Prostate gland (tissue), 2 donors: ENCODE data around the gene CPSF6. TPM values are rescaled to one million over a fixed set of nuclear protein-coding genes. Genes with fewer than 3 reads are reported as not detected.

Source experiments
- DNase-seq: peaks from one replicate; pipeline ENCODE4 v3.0.0-alpha.2; 2019; ENCODE audit warnings: low spot score
- H3K27ac ChIP-seq, 2 donors: fragments of 200-600 bp; sonication (generic); 2 replicates each; pipeline ENCODE4 v1.5.1; 2017 to 2019
- H3K27me3 ChIP-seq: fragments of 200-600 bp; sonication (generic); replicated peaks from 2 replicates; pipeline ENCODE4 v1.5.1; 2019; ENCODE audit not compliant: insufficient read depth
- H3K36me3 ChIP-seq, 2 donors: fragments of 200-600 bp; sonication (generic); 1 replicate in 1 of 2; 2 replicates in 1 of 2; pipeline versions ENCODE4 v1.5.1 to v1.8.1; 2017 to 2019
- H3K4me1 ChIP-seq: fragments of 200-600 bp; sonication (generic); replicated peaks from 2 replicates; pipeline ENCODE4 v1.5.1; 2019
- H3K4me3 ChIP-seq, 2 donors: fragments of 200-600 bp; sonication (generic); 2 replicates each; pipeline ENCODE4 v1.5.1; 2017 to 2019
- H3K9me3 ChIP-seq: fragments of 200-600 bp; sonication (generic); 2 replicates; pipeline ENCODE4 v1.5.1; 2017
- CTCF ChIP-seq, 4 experiments: fragments of 200-600 bp in 2 of 4; fragments of 450-650 bp in 2 of 4; sonication (generic) in 2 of 4; IDR thresholded peaks; 1 replicate in 3 of 4; 2 replicates in 1 of 4; pipeline ENCODE4 v1.5.1; 2016 to 2019; ENCODE audit warnings: antibody characterized with exemption in 4 of 4, mild to moderate bottlenecking in 2 of 4, moderate library complexity in 2 of 4
- POLR2A ChIP-seq: fragments of 450-650 bp; IDR thresholded peaks from one replicate; pipeline ENCODE4 v1.6.1; 2016; ENCODE audit warnings: antibody characterized with exemption, mild to moderate bottlenecking
- POLR2AphosphoS5 ChIP-seq: sonication (generic); formaldehyde crosslinking; IDR thresholded peaks from one replicate; pipeline ENCODE4 v1.6.1; 2017; ENCODE audit warnings: antibody characterized with exemption
- WGBS: methylation state at CpG from one replicate; pipeline ENCODE4 v1.1.5; 2018; 5-methylcytosine and 5-hydroxymethylcytosine counted together
- intact Hi-C: fragments of 100-400 bp; cut with DNase I; formaldehyde crosslinking; loops from one replicate; pipeline ENCODE4 v1.14.2; 2022
- total RNA-seq, 2 donors: library from RNA; depleted of rRNA; stranded (reverse); fragments of >200 nt; gene quantifications; one replicate each; pipeline ENCODE4 v1.1.0, GENCODE V29; 2016

CPSF6 gene
- total RNA-seq, 2 donors from 2014 or later: 22.5 to 484 TPM

- Histone ChIP-seq H3K4me1 (no peaks in the 10 kb centered on the region), H3K27ac (no peak overlapping the region), H3K4me3 (no peak overlapping the region), H3K27me3 (no peaks in the 10 kb centered on the region), H3K36me3 (no peaks in the 10 kb centered on the region), H3K9me3 (no peaks in the 10 kb centered on the region)
- intact Hi-C loops: no loop called here
- 71% methylated on average over 3 of the region's 3 CpGs for WGBS
- TF ChIP-seq POLR2AphosphoS5 (no peak), POLR2A (no peak), CTCF (IDR thresholded peaks at IDR 0.05) (no peak)
- no peak for DNase-seq
These were observed 26.8 kb downstream of the CPSF6 start for GRCh38 chr12:69266036-69266635.

GRCh38 chr12:69269736-69270135, 30.4 kb downstream of the CPSF6 start:
- DNase-seq: no peak
- no peak overlapping the region for H3K4me3 ChIP-seq
- intact Hi-C loops: no loop called here
- no peaks in the 10 kb centered on the region for H3K9me3 ChIP-seq
- 62% methylated on average over 2 of the region's 2 CpGs for WGBS
- H3K36me3 ChIP-seq: no peaks in the 10 kb centered on the region
- no peaks in the 10 kb centered on the region for H3K4me1 ChIP-seq
- H3K27ac ChIP-seq: no peak overlapping the region
- TF ChIP-seq CTCF (IDR thresholded peaks at IDR 0.05) (no peak), POLR2AphosphoS5 (no peak), POLR2A (no peak)
- no peaks in the 10 kb centered on the region for H3K27me3 ChIP-seq

- WGBS: 86% methylated on average over 5 of the region's 5 CpGs
- intact Hi-C loops: no loop called here
These were observed 33.1 kb downstream of the CPSF6 start for GRCh38 chr12:69272511-69272910.

DNA sequence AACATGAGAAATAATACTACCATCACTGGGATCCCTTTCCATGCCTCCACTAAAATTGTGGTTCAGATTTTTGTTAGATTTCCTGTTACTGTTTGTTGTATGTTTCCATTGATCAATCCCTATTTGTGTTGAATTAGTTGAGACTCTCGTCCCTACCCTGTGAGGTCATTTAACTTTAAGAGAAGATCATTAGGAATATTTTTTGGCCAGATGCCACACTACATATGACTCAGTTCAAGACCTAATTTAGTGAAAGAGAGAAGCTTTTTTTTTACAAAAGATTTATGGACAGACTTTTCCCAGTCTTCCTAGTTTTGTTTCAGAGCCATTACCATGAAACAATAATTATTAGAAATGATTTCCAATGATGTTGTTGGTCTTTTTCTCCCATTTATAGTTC, 35.5 kb downstream of the CPSF6 start:
- TF ChIP-seq CTCF (IDR thresholded peaks at IDR 0.05) (no peak), POLR2AphosphoS5 (no peak), POLR2A (no peak)
- Histone ChIP-seq H3K9me3 (no peaks in the 10 kb centered on the region), H3K27ac (no peak overlapping the region), H3K4me3 (no peak overlapping the region), H3K4me1 (no peaks in the 10 kb centered on the region), H3K36me3 (no peaks in the 10 kb centered on the region), H3K27me3 (no peaks in the 10 kb centered on the region)
- no peak for DNase-seq
- intact Hi-C loops: no loop called here
- WGBS: 72% methylated on average over 1 of the region's 1 CpG

More at GRCh38 chr12:69272511-69272910, 33.1 kb downstream of the CPSF6 start:
- no peak overlapping the region for H3K4me3 ChIP-seq
- TF ChIP-seq POLR2A: no peak
- TF ChIP-seq CTCF (IDR thresholded peaks at IDR 0.05): no peak
- TF ChIP-seq POLR2AphosphoS5: no peak
- H3K27ac ChIP-seq: no peak overlapping the region
- no peaks in the 10 kb centered on the region for H3K36me3 ChIP-seq
- H3K27me3 ChIP-seq: no peaks in the 10 kb centered on the region
- H3K4me1 ChIP-seq: no peaks in the 10 kb centered on the region
- H3K9me3 ChIP-seq: no peaks in the 10 kb centered on the region
- no peak for DNase-seq

GRCh38 chr12:69275471-69275891, 36.1 kb downstream of the CPSF6 start:
- H3K36me3 ChIP-seq: no peaks in the 10 kb centered on the region
- no peak overlapping the region for H3K27ac ChIP-seq
- no peak overlapping the region for H3K4me3 ChIP-seq
- 36% methylated on average over 1 of the region's 1 CpG for WGBS
- no peaks in the 10 kb centered on the region for H3K9me3 ChIP-seq
- no peaks in the 10 kb centered on the region for H3K27me3 ChIP-seq
- H3K4me1 ChIP-seq: no peaks in the 10 kb centered on the region
- intact Hi-C loops: no loop called here
- TF ChIP-seq CTCF (IDR thresholded peaks at IDR 0.05) (no peak), POLR2AphosphoS5 (no peak), POLR2A (no peak)
- no peak for DNase-seq
